WTC11 (cell line): Measurements from ENCODE around the gene BLOC1S4.

Source experiments
- ARID4B ChIP-seq: sonication (generic); formaldehyde crosslinking; IDR thresholded peaks from 2 replicates; pipeline ENCODE4 v1.8.0; 2023; ENCODE audit warnings: missing genetic modification reagents, mild to moderate bottlenecking, borderline replicate concordance
- ATF2 ChIP-seq: sonication (generic); formaldehyde crosslinking; IDR thresholded peaks from 2 replicates; pipeline ENCODE4 v1.8.1; 2022; ENCODE audit warnings: low read depth, missing genetic modification reagents, borderline replicate concordance
- CREB1 ChIP-seq: sonication (generic); formaldehyde crosslinking; IDR thresholded peaks from 2 replicates; pipeline ENCODE4 v1.8.0; 2023; ENCODE audit warnings: mild to moderate bottlenecking, missing genetic modification reagents
- CREM ChIP-seq: sonication (generic); formaldehyde crosslinking; IDR thresholded peaks from 2 replicates; pipeline ENCODE4 v1.8.1; 2022; ENCODE audit warnings: mild to moderate bottlenecking, missing genetic modification reagents, moderate library complexity
- CTCF ChIP-seq: fragments of 200-600 bp; IDR thresholded peaks from 2 replicates; pipeline ENCODE4 v1.8.0; 2022; ENCODE audit warnings: antibody characterized with exemption
- E2F5 ChIP-seq: sonication (generic); formaldehyde crosslinking; IDR thresholded peaks from 2 replicates; pipeline ENCODE4 v1.8.1; 2022; ENCODE audit warnings: mild to moderate bottlenecking, moderate library complexity, missing genetic modification reagents
- ESRRA ChIP-seq: sonication (generic); formaldehyde crosslinking; IDR thresholded peaks from 2 replicates; pipeline ENCODE4 v1.8.1; 2022; ENCODE audit warnings: mild to moderate bottlenecking, missing genetic modification reagents, borderline replicate concordance
- HMGXB4 ChIP-seq: sonication (generic); formaldehyde crosslinking; IDR thresholded peaks from 2 replicates; pipeline ENCODE4 v1.8.1; 2023; ENCODE audit warnings: mild to moderate bottlenecking, moderate library complexity, missing genetic modification reagents
- JUN ChIP-seq: sonication (generic); formaldehyde crosslinking; IDR thresholded peaks from 2 replicates; pipeline ENCODE4 v1.8.0; 2023; ENCODE audit warnings: mild to moderate bottlenecking, missing genetic modification reagents
- PRDM15 ChIP-seq: sonication (generic); formaldehyde crosslinking; IDR thresholded peaks from 2 replicates; pipeline ENCODE4 v1.8.0; 2022; ENCODE audit warnings: missing genetic modification reagents
- PRRX2 ChIP-seq: fragments of 250-450 bp; sonication (Bioruptor Pico); IDR thresholded peaks from 2 replicates; pipeline ENCODE4 v1.8.0; 2021; ENCODE audit warnings: mild to moderate bottlenecking
- RORB ChIP-seq: fragments of 250-450 bp; sonication (Bioruptor Pico); IDR thresholded peaks from 2 replicates; pipeline ENCODE4 v1.9.0; 2021; ENCODE audit warnings: mild to moderate bottlenecking
- USF2 ChIP-seq: sonication (generic); formaldehyde crosslinking; IDR thresholded peaks from 2 replicates; pipeline ENCODE4 v1.8.1; 2023; ENCODE audit warnings: mild to moderate bottlenecking, missing genetic modification reagents, moderate library complexity

GRCh38 chr4:6730603-6731317, 14.8 kb downstream of the BLOC1S4 start:
- TF ChIP-seq RORB (CRISPR knock-in tag) = no peak
- TF ChIP-seq CREM (CRISPR knock-in tag) = no peak
- TF ChIP-seq USF2 (CRISPR knock-in tag) = no peak
- TF ChIP-seq JUN (CRISPR knock-in tag) = no peak
- no peak for TF ChIP-seq PRDM15 (CRISPR knock-in tag)
- no peak for TF ChIP-seq CTCF
- TF ChIP-seq HMGXB4 = no peak
- TF ChIP-seq PRRX2 (CRISPR knock-in tag) = no peak
- no peak for TF ChIP-seq E2F5
- TF ChIP-seq CREB1 (CRISPR knock-in tag) = no peak
- TF ChIP-seq ESRRA (CRISPR knock-in tag) = no peak
- TF ChIP-seq ARID4B (CRISPR knock-in tag) = no peak
- no peak for TF ChIP-seq ATF2
